ELR (cell line): ENCODE data around the gene TIMM10B.
A peak's percentile ranks its signal among the peaks of the same experiment; 100 is the strongest.
"Not testable (repeated sequence)": the region's sequence is repeated elsewhere in the genome, so short reads cannot be mapped to it uniquely, and the experiment has no call there.

Experiments
- DNase-seq: peaks from one replicate; pipeline ENCODE4 v3.0.0-alpha.2; 2015; ENCODE audit warnings: low read depth

The TIMM10B gene

DNA sequence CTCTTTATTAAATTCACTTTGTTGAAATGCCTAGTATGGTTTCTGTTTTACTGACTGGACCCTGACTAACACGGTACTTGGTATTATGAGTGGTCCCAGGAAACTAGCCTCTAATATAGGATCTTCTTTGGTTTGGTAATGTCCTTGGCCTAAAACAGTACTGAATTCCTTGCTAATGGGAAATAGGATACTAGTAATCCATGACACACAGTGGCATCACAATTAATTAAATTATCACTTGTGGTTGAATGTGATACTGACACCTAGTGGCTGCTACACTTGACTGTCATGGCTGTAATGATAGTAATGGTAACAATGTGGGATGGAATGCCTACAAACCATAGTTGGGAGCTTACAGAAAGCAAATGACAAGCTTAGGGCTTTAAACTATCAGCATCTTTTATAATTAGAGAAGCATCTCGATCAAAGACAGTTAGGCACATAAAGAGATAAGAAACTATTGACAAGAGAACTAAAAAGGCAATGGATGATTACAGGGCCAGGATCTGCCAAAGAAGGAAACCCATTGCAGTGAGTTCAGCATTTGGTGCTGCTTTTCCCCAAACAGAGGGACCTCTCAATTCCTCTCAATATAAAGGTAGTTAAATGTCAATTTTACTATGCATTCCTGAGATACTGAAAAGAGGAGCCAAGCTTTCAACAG is 24.4 kb downstream of the TIMM10B start:
- peak; percentile 88 for DNase-seq

DNA sequence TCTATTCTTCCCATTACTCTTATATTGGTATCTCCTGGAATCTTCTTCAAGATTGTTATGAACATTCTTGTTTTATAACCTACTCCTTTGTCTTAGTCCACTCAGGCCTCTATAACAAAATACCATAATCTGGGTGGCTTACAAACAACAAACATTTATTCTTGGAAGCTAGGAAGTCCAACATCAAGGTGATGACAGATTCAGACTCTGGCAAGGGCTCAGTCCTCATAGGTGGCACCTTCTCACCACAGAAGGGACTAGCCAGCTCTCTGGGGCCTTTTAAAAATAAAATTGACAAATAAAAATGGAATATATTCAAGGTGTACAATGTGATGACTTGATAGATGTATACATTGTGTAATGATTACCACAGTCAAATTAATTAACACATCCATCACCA is 35.6 kb downstream of the TIMM10B start:
- DNase-seq: no peak

DNA sequence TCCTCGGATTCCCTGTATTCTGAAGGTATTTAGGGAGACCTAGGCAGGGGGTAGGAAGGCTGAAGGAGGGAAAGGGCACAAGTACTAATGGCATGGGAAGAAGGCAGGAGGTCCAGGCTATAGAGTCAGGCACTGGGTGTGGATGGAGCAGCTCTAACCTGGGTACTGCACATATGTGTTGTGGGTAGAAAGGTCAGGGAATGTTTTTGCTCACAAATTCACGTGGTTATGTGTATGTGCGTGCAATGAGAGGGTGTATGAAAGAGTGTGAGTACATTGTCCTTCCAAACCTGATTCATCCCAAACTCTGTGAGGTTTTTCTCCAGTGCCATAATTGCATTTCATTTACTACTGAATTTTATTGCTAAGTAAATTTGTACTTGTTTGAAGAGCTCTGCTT is 39.0 kb downstream of the TIMM10B start:
- no peak for DNase-seq

DNA sequence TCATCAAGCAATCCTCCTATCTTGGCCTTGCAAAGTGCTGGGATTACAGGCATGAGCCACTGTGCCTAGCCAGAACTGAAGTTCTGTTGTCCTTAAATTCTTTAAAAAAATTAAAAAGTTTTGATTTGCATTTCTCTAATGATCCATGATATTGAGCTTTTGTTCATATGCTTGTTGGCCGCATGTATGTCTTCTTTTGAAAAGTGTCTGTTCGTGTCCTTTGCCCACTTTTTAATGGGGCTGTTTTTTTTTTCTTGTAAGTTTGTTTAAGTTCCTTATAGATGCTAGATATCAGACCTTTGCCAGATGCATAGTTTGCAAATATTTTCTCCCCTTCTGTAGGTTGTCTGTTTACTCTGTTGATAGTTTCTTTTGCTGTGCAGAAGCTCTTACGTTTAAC is 40.6 kb downstream of the TIMM10B start:
- DNase-seq: not testable (repeated sequence)

DNA sequence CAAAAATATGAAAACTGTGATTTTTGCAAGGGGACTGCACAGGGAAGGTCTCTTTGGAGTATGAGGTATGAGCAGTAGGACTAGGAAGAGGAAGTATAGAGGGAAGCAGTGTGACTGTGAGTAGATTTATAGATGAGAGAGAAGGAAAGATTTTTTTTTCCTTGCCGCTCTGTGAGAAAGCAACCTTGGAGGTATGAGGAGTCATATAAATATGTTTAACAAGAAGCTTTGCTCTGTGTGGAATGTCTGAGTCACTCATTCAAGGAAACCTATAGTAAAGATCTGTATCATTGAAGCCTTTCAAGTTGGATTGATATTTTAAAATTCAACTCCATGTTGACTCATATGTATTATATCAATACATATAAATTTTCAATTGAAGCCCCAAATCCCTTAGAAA is 42.0 kb downstream of the TIMM10B start:
- peak; percentile 96 for DNase-seq

DNA sequence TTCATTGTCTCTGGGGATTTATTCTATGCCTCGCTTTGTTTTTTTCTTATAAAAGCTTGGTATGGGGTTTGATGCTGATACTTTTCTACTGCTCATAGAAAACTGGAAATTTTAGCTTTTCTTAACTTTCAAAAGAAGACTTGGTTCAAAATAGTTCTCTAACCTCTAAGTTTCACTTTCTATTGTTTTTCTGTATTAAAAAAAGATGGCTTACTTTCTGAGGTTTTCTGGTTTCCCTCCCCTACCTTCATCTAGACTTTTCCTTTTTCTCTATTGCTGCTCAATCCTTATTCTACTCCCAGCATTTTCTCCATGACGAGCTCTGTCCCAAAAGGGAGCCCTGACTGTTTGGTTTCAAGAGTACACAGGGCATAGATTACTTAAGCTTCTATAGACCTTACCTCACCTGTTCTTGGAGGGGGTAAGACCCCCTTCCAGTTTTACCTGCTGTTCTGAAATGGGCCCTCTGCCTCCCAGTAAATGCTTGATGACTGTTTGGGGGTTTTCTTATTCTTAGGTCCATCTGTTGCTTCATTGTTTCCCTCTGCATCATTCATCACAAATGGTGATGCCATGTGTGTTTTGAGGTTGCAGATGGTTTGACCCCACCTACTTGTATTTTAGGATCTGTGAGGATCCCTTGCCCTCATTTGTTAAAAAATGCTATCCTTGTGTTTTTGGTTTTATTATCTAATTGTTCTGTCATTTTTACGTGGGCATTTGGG is 45.3 kb downstream of the TIMM10B start:
- DNase-seq: no peak

DNA sequence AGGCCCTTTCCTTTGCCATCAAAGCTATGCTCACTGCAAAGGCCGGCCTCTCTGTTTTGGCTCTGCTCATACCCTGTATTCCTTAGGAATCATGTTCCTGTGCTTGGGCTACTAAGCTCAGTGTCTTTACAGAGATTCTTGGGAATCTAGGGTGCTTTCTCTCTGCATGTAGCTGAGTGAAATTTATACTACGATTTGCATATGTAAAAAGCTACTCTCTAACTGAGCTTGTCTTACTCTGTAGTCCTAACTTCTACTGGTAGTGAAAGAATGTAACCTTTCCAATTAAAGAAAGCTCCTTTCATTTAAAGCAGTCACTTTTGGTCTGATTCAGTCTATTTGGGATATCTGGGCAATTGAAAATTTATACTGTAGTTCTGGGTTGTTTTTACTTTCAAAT is 48.0 kb downstream of the TIMM10B start:
- DNase-seq: no peak

DNA sequence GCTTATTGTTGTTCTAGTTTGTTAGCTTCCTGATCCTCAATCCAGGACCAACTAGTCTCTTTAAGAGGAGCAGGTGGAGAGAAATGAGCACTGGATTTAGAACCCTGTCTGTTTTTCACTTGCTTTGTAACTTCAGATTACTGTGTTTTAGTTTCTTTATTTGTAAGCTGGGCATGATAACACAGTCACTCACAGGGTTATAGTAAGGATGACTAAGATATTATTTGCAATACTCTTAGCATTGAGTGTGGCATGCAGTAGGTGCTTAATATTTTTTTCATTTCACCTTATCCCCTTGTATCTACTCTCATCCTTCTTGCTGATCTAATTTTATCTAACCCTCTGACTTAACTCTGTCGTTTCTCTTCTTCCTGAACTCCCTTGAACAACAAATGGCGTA is 49.5 kb downstream of the TIMM10B start:
- DNase-seq: peak; percentile 9

DNA sequence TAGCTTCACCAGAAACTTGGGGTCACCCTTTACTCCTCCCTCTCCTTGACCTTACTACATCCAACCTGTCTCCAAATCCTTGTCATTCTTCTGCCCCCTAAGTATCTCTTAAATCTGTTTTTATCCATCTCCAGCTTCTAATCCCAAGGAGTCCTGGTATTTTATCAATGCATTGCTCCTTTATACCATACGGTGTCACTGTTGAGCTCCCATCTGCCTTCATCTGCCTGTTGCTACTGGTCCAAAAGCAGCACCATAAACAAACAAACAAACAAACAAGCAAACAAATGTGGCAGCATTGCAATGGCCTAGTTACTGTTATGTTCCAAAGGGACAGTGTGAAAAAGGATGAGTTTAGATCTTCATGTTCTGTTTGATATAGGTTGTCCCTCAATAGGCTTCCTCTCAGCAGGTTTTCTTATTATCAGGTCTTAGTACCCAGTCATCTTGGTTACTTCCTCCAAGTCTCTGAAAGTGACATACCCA is 50.0 kb downstream of the TIMM10B start:
- DNase-seq: peak; percentile 67
